Activated CD8-positive, alpha-beta memory T cell treated with anti-CD3 and anti-CD28 coated beads for 4 hours (primary cell): ENCODE results near the gene HMCN2.

ENCODE experiments used
- DNase-seq, 2 donors: peaks; one replicate each; pipeline ENCODE4 v3.0.0-alpha.2; 2020; ENCODE audit warnings: low read depth in 2 of 2

HMCN2 gene

GRCh38 chr9:130265431-130266235 lies at the start of gene HMCN2:
Gene HMCN2 (plus strand): TSS chr9:130265760. CDS start chr9:130265879, 119 bp downstream.
- no peak for DNase-seq

- DNase-seq = no peak
Observed at GRCh38 chr9:130217838-130218237, 47.7 kb upstream of the HMCN2 start.

GRCh38 chr9:130219661-130220096 lies 45.9 kb upstream of the HMCN2 start:
- DNase-seq = no peak

- DNase-seq = no peak
Observed at GRCh38 chr9:130220352-130220751, 45.2 kb upstream of the HMCN2 start.

GRCh38 chr9:130222833-130223232 lies 42.7 kb upstream of the HMCN2 start:
- DNase-seq = no peak

GRCh38 chr9:130225071-130225470 lies 40.5 kb upstream of the HMCN2 start:
- no peak for DNase-seq

- no peak for DNase-seq
Observed at GRCh38 chr9:130225586-130225985, 40.0 kb upstream of the HMCN2 start.

- no peak for DNase-seq
Observed at GRCh38 chr9:130226112-130226511, 39.4 kb upstream of the HMCN2 start.

- DNase-seq = no peak
Observed at GRCh38 chr9:130227833-130228232, 37.7 kb upstream of the HMCN2 start.

GRCh38 chr9:130229759-130230158 lies 35.8 kb upstream of the HMCN2 start:
- DNase-seq = no peak

- DNase-seq = no peak
Observed at GRCh38 chr9:130230631-130231030, 34.9 kb upstream of the HMCN2 start.

- no peak for DNase-seq
Observed at GRCh38 chr9:130232899-130233586, 32.5 kb upstream of the HMCN2 start.

GRCh38 chr9:130233587-130233945 lies 32.0 kb upstream of the HMCN2 start:
- no peak for DNase-seq

- no peak for DNase-seq
Observed at GRCh38 chr9:130234340-130235260, 31.0 kb upstream of the HMCN2 start.

- peak; percentile 35 to 42 for DNase-seq
Observed at GRCh38 chr9:130235558-130236435, 29.8 kb upstream of the HMCN2 start.

GRCh38 chr9:130236436-130236985 lies 29.0 kb upstream of the HMCN2 start:
- no peak for DNase-seq

GRCh38 chr9:130237076-130237475 lies 28.5 kb upstream of the HMCN2 start:
- DNase-seq = no peak

- DNase-seq = no peak
Observed at GRCh38 chr9:130237763-130238524, 27.6 kb upstream of the HMCN2 start.

- DNase-seq = no peak
Observed at GRCh38 chr9:130239363-130239695, 26.2 kb upstream of the HMCN2 start.

GRCh38 chr9:130239741-130240241 lies 25.8 kb upstream of the HMCN2 start:
- DNase-seq = peak in 1 of 2 donors; percentile 24
